Psoas muscle (tissue), 8 donors: ENCODE data around the gene SV2B. TPM values are rescaled to one million over a fixed set of nuclear protein-coding genes. Genes with fewer than 3 reads are reported as not detected.

Source experiments
- ATAC-seq, 4 donors: fragments of 200-7000 bp; cut with Tn5 transposase; one replicate each; pipeline ENCODE4 v1.9.1; 2020; ENCODE audit warnings: moderate library complexity in 3 of 4, mild to moderate bottlenecking in 2 of 4
- DNase-seq, 2 donors: peaks; one replicate each; pipeline ENCODE4 v3.0.0-alpha.2; 2020
- H3K27ac ChIP-seq: fragments of 200-600 bp; one replicate; pipeline ENCODE4 v1.8.0; 2022
- H3K27me3 ChIP-seq, 3 donors: fragments of 200-600 bp in 1 of 3; one replicate each; pipeline versions ENCODE4 v1.6.1 to v1.8.0; 2013 to 2022; ENCODE audit warnings: low read length in 2 of 3, mild to moderate bottlenecking in 2 of 3, moderate library complexity in 1 of 3; ENCODE audit not compliant: insufficient read depth in 3 of 3
- H3K36me3 ChIP-seq, 2 donors: fragments of 200-600 bp in 1 of 2; one replicate each; pipeline versions ENCODE4 v1.6.1 to v1.8.0; 2013 to 2022; ENCODE audit warnings: low read depth in 1 of 2, mild to moderate bottlenecking in 1 of 2, moderate library complexity in 1 of 2; ENCODE audit not compliant: insufficient read depth in 1 of 2
- H3K4me1 ChIP-seq: fragments of 200-600 bp; one replicate; pipeline ENCODE4 v1.8.0; 2022
- H3K4me3 ChIP-seq: fragments of 200-600 bp; one replicate; pipeline ENCODE4 v1.8.0; 2022; ENCODE audit warnings: mild to moderate bottlenecking
- H3K9me3 ChIP-seq: fragments of 200-600 bp; one replicate; pipeline ENCODE4 v1.8.0; 2022
- CTCF ChIP-seq: fragments of 200-600 bp; IDR thresholded peaks from one replicate; pipeline ENCODE4 v1.8.0; 2022; ENCODE audit warnings: antibody characterized with exemption
- WGBS, 3 donors: extraction: QIAGEN DNeasy Blood & Tissue Kit; methylation state at CpG; one replicate each; pipeline versions ENCODE4 v1.1.6 to v1.1.7; 2013; 5-methylcytosine and 5-hydroxymethylcytosine counted together
- intact Hi-C, 2 donors: fragments of 100-400 bp; cut with DNase I; formaldehyde crosslinking; loops; one replicate each; pipeline versions ENCODE4 v1.11.0 to v1.14.2; 2022
- polyA plus RNA-seq, 3 donors: library from polyadenylated mRNA; stranded (reverse); fragments of 200-250 nt; gene quantifications; one replicate each; pipeline ENCODE4 v1.2.3, GENCODE V29; 2013
- total RNA-seq, 4 donors: library from RNA; stranded (reverse); fragmentation: NEBNext Ultra II Directional in 2 of 4; extraction: Animal tissue kit (Norgen Biotek cat#: 25700) in 2 of 4; gene quantifications; one replicate each; pipeline versions ENCODE4 v1.2.1 to v1.2.4, GENCODE V29; 2021 to 2023
- donor health status: healthy with polysubstance abuse.
- donor health status: DM: no; HTN: no; CAD: no; lungs with moderate emphysema.
- donor health status: Bipolar disorder and iron deficiency.
- donor health status: healthy.
- donor health status: DM: yes; HTN: yes; CAD: no.
- donor health status: DM: no; HTN: no; CAD: no.
- donor health status: DM: no; HTN: no; CAD: no.
- donor health status: DM: yes; HTN: yes; CAD: no.

Gene SV2B
- total and polyA plus RNA-seq, 7 donors, result 0.25 to 10.1 (median 2.1) TPM

- no peak for ATAC-seq
- intact Hi-C loops, result no loop called here
These were observed 190.5 kb downstream of the SV2B start for GRCh38 chr15:91290553-91290952.

GRCh38 chr15:91291673-91292072 is 191.6 kb downstream of the SV2B start:
- H3K4me3 ChIP-seq, result peak overlapping the region; percentile 30
- ATAC-seq, result peak in 1 of 4 donors; percentile 41
- intact Hi-C loops, result no loop called here

More at GRCh38 chr15:91290553-91290952, 190.5 kb downstream of the SV2B start:
- Histone ChIP-seq H3K4me3 (no peak overlapping the region), H3K4me1 (no peaks in the 10 kb centered on the region), H3K36me3 (no peaks in the 10 kb centered on the region), H3K27ac (no peak overlapping the region), H3K27me3 (peaks cover 0 to 11% (median 0%) of the 10 kb centered on the region in 3 donors), H3K9me3 (no peaks in the 10 kb centered on the region)
- TF ChIP-seq CTCF, result no peak
- WGBS, 3 donors, result 94 to 96% (median 96%) methylated on average over 6 of the region's 6 CpGs
- DNase-seq, result no peak

GRCh38 chr15:91294344-91294743 is 194.3 kb downstream of the SV2B start:
- no peak overlapping the region for H3K4me3 ChIP-seq
- TF ChIP-seq CTCF, result no peak
- peaks cover 0 to 19% (median 0%) of the 10 kb centered on the region in 3 donors for H3K27me3 ChIP-seq
- intact Hi-C loops, result no loop called here
- no peak overlapping the region for H3K27ac ChIP-seq
- ATAC-seq (no peak), DNase-seq (no peak)
- WGBS, 3 donors, result 30 to 56% (median 42%) methylated on average over 1 of the region's 1 CpG
- H3K9me3 ChIP-seq, result no peaks in the 10 kb centered on the region
- H3K4me1 ChIP-seq, result no peaks in the 10 kb centered on the region
- H3K36me3 ChIP-seq, result no peaks in the 10 kb centered on the region

More at GRCh38 chr15:91291673-91292072, 191.6 kb downstream of the SV2B start:
- no peak for DNase-seq
- H3K27ac ChIP-seq, result no peak overlapping the region
- TF ChIP-seq CTCF, result no peak
- H3K9me3 ChIP-seq, result no peaks in the 10 kb centered on the region
- WGBS, 3 donors, result 33 to 44% (median 42%) methylated on average over 3 of the region's 3 CpGs
- H3K4me1 ChIP-seq, result no peaks in the 10 kb centered on the region
- H3K36me3 ChIP-seq, result no peaks in the 10 kb centered on the region
- peaks cover 0 to 11% (median 0%) of the 10 kb centered on the region in 3 donors for H3K27me3 ChIP-seq

- intact Hi-C loops, result no loop called here
- no peaks in the 10 kb centered on the region for H3K9me3 ChIP-seq
- no peak for TF ChIP-seq CTCF
- WGBS, 3 donors, result 35 to 37% (median 35%) methylated on average over 5 of the region's 5 CpGs
- H3K4me1 ChIP-seq, result no peaks in the 10 kb centered on the region
- ATAC-seq (no peak), DNase-seq (no peak)
- H3K27ac ChIP-seq, result no peak overlapping the region
- H3K36me3 ChIP-seq, result no peaks in the 10 kb centered on the region
- peaks cover 0 to 19% (median 0%) of the 10 kb centered on the region in 3 donors for H3K27me3 ChIP-seq
- H3K4me3 ChIP-seq, result no peak overlapping the region
These were observed 194.7 kb downstream of the SV2B start for GRCh38 chr15:91294795-91295194.

- no peak for ATAC-seq
- Histone ChIP-seq H3K27me3 (peaks cover 0 to 15% (median 2%) of the 10 kb centered on the region in 3 donors), H3K4me1 (no peaks in the 10 kb centered on the region), H3K27ac (no peak overlapping the region), H3K4me3 (no peak overlapping the region), H3K9me3 (no peaks in the 10 kb centered on the region), H3K36me3 (no peaks in the 10 kb centered on the region)
- intact Hi-C loops, result no loop called here
- no peak for TF ChIP-seq CTCF
- no peak for DNase-seq
- 71 to 81% (median 74%) methylated on average over 6 of the region's 6 CpGs for WGBS, 3 donors
These were observed 198.0 kb downstream of the SV2B start for GRCh38 chr15:91298101-91298500.
